ENCODE measurements around the gene SMPD3. TPM values are rescaled to one million over a fixed set of nuclear protein-coding genes. Genes with fewer than 3 reads are reported as not detected.

The SMPD3 gene
- total RNA-seq, 1 donor from 2014 or later = 0.49 TPM

- intact Hi-C loops (cut with micrococcal nuclease) = no loop called here
- H3K27me3 Mint-ChIP-seq (ENCODE audit: insufficient read depth) = peaks cover 7% of the 10 kb centered on the region
These were observed 38.3 kb upstream of the SMPD3 start for GRCh38 chr16:68486502-68487202.

GRCh38 chr16:68481636-68482035, 33.3 kb upstream of the SMPD3 start:
- H3K36me3 Mint-ChIP-seq (ENCODE audit: low read depth) = no peaks in the 10 kb centered on the region
- DNase-seq (ENCODE audit: low spot score) = no peak
- no peaks in the 10 kb centered on the region for H3K4me1 Mint-ChIP-seq (ENCODE audit: low read depth)
- no peaks in the 10 kb centered on the region for H3K9me3 Mint-ChIP-seq
- no peaks in the 10 kb centered on the region for H3K27me3 Mint-ChIP-seq (ENCODE audit: insufficient read depth)
- intact Hi-C loops (cut with micrococcal nuclease) = no loop called here
- no peak overlapping the region for H3K4me3 Mint-ChIP-seq
- no peak overlapping the region for H3K27ac Mint-ChIP-seq

More at GRCh38 chr16:68486502-68487202, 38.3 kb upstream of the SMPD3 start:
- H3K4me3 Mint-ChIP-seq = no peak overlapping the region
- H3K4me1 Mint-ChIP-seq (ENCODE audit: low read depth) = no peaks in the 10 kb centered on the region
- no peak overlapping the region for H3K27ac Mint-ChIP-seq
- no peaks in the 10 kb centered on the region for H3K9me3 Mint-ChIP-seq
- DNase-seq (ENCODE audit: low spot score) = no peak
- H3K36me3 Mint-ChIP-seq (ENCODE audit: low read depth) = no peaks in the 10 kb centered on the region

GRCh38 chr16:68480084-68480995, 32.0 kb upstream of the SMPD3 start:
- DNase-seq (ENCODE audit: low spot score) = no peak
- no peaks in the 10 kb centered on the region for H3K9me3 Mint-ChIP-seq
- H3K27ac Mint-ChIP-seq = no peak overlapping the region
- intact Hi-C loops (cut with micrococcal nuclease) = no loop called here
- H3K27me3 Mint-ChIP-seq (ENCODE audit: insufficient read depth) = no peaks in the 10 kb centered on the region
- H3K4me1 Mint-ChIP-seq (ENCODE audit: low read depth) = no peaks in the 10 kb centered on the region
- H3K4me3 Mint-ChIP-seq = no peak overlapping the region
- no peaks in the 10 kb centered on the region for H3K36me3 Mint-ChIP-seq (ENCODE audit: low read depth)

- H3K27me3 Mint-ChIP-seq (ENCODE audit: insufficient read depth) = no peaks in the 10 kb centered on the region
These were observed 31.0 kb upstream of the SMPD3 start for GRCh38 chr16:68479271-68479670.

GRCh38 chr16:68478526-68479250, 30.4 kb upstream of the SMPD3 start:
- Mint-ChIP-seq H3K4me1 (ENCODE audit: low read depth) (peaks cover 2% of the 10 kb centered on the region), H3K4me3 (no peak overlapping the region), H3K9me3 (no peaks in the 10 kb centered on the region), H3K27me3 (ENCODE audit: insufficient read depth) (no peaks in the 10 kb centered on the region), H3K36me3 (ENCODE audit: low read depth) (no peaks in the 10 kb centered on the region), H3K27ac (no peak overlapping the region)
- intact Hi-C loops (cut with micrococcal nuclease) = no loop called here
- no peak for DNase-seq (ENCODE audit: low spot score)

More at GRCh38 chr16:68479271-68479670, 31.0 kb upstream of the SMPD3 start:
- DNase-seq (ENCODE audit: low spot score) = no peak
- Mint-ChIP-seq H3K4me1 (ENCODE audit: low read depth) (no peaks in the 10 kb centered on the region), H3K9me3 (no peaks in the 10 kb centered on the region), H3K36me3 (ENCODE audit: low read depth) (no peaks in the 10 kb centered on the region), H3K4me3 (no peak overlapping the region), H3K27ac (no peak overlapping the region)
- intact Hi-C loops (cut with micrococcal nuclease) = no loop called here

- Mint-ChIP-seq H3K9me3 (no peaks in the 10 kb centered on the region), H3K36me3 (ENCODE audit: low read depth) (no peaks in the 10 kb centered on the region), H3K27me3 (ENCODE audit: insufficient read depth) (peaks cover 5% of the 10 kb centered on the region), H3K27ac (no peak overlapping the region), H3K4me1 (ENCODE audit: low read depth) (peaks cover 24% of the 10 kb centered on the region), H3K4me3 (no peak overlapping the region)
- DNase-seq (ENCODE audit: low spot score) = no peak
- intact Hi-C loops (cut with micrococcal nuclease) = no loop called here
These were observed 26.8 kb upstream of the SMPD3 start for GRCh38 chr16:68475071-68475470.

GRCh38 chr16:68473358-68474070, 25.2 kb upstream of the SMPD3 start:
- intact Hi-C loops (cut with micrococcal nuclease) = no loop called here
- DNase-seq (ENCODE audit: low spot score) = no peak
- no peak overlapping the region for H3K27ac Mint-ChIP-seq
- no peak overlapping the region for H3K4me3 Mint-ChIP-seq
- H3K27me3 Mint-ChIP-seq (ENCODE audit: insufficient read depth) = peaks cover 5% of the 10 kb centered on the region
- H3K4me1 Mint-ChIP-seq (ENCODE audit: low read depth) = peaks cover 39% of the 10 kb centered on the region
- no peaks in the 10 kb centered on the region for H3K36me3 Mint-ChIP-seq (ENCODE audit: low read depth)
- no peaks in the 10 kb centered on the region for H3K9me3 Mint-ChIP-seq

GRCh38 chr16:68472581-68472980, 24.3 kb upstream of the SMPD3 start:
- H3K36me3 Mint-ChIP-seq (ENCODE audit: low read depth) = no peaks in the 10 kb centered on the region
- H3K27me3 Mint-ChIP-seq (ENCODE audit: insufficient read depth) = peaks cover 5% of the 10 kb centered on the region
- peaks cover 46% of the 10 kb centered on the region for H3K4me1 Mint-ChIP-seq (ENCODE audit: low read depth)
- no peaks in the 10 kb centered on the region for H3K9me3 Mint-ChIP-seq
- no peak overlapping the region for H3K4me3 Mint-ChIP-seq
- H3K27ac Mint-ChIP-seq = no peak overlapping the region
- intact Hi-C loops (cut with micrococcal nuclease) = no loop called here
- DNase-seq (ENCODE audit: low spot score) = no peak

GRCh38 chr16:68470461-68471150, 22.3 kb upstream of the SMPD3 start:
- H3K4me3 Mint-ChIP-seq = peak overlapping the region; percentile 75
- no peaks in the 10 kb centered on the region for H3K36me3 Mint-ChIP-seq (ENCODE audit: low read depth)
- DNase-seq (ENCODE audit: low spot score) = no peak
- H3K27ac Mint-ChIP-seq = peak overlapping the region; percentile 68
- intact Hi-C loops (cut with micrococcal nuclease) = no loop called here
- H3K27me3 Mint-ChIP-seq (ENCODE audit: insufficient read depth) = peaks cover 10% of the 10 kb centered on the region
- no peaks in the 10 kb centered on the region for H3K9me3 Mint-ChIP-seq
- peaks cover 53% of the 10 kb centered on the region for H3K4me1 Mint-ChIP-seq (ENCODE audit: low read depth)

GRCh38 chr16:68469796-68470460, 21.6 kb upstream of the SMPD3 start:
- intact Hi-C loops (cut with micrococcal nuclease) = loop anchor here (2.0 kb wide), 1 partner anchor 21 kb away; the partner anchor contains the start of gene SMPD3
- H3K9me3 Mint-ChIP-seq = no peaks in the 10 kb centered on the region
- peak overlapping the region; percentile 75 for H3K4me3 Mint-ChIP-seq
- no peaks in the 10 kb centered on the region for H3K36me3 Mint-ChIP-seq (ENCODE audit: low read depth)
- H3K27me3 Mint-ChIP-seq (ENCODE audit: insufficient read depth) = peaks cover 10% of the 10 kb centered on the region
- H3K27ac Mint-ChIP-seq = peak overlapping the region; percentile 68
- DNase-seq (ENCODE audit: low spot score) = no peak
- peaks cover 53% of the 10 kb centered on the region for H3K4me1 Mint-ChIP-seq (ENCODE audit: low read depth)

GRCh38 chr16:68468842-68469241, 20.5 kb upstream of the SMPD3 start:
- H3K9me3 Mint-ChIP-seq = no peaks in the 10 kb centered on the region
- H3K27me3 Mint-ChIP-seq (ENCODE audit: insufficient read depth) = peaks cover 11% of the 10 kb centered on the region
- intact Hi-C loops (cut with micrococcal nuclease) = loop anchor here (2.0 kb wide), 1 partner anchor 20 kb away; the partner anchor contains the start of gene SMPD3
- DNase-seq (ENCODE audit: low spot score) = no peak
- peaks cover 52% of the 10 kb centered on the region for H3K4me1 Mint-ChIP-seq (ENCODE audit: low read depth)
- H3K27ac Mint-ChIP-seq = no peak overlapping the region
- H3K36me3 Mint-ChIP-seq (ENCODE audit: low read depth) = no peaks in the 10 kb centered on the region
- H3K4me3 Mint-ChIP-seq = peak overlapping the region; percentile 27

Measured in activated T-helper 1 cell treated with anti-CD3 and anti-CD28 coated beads, Interleukin-12 subunit alpha, Interleukin-12 subunit beta, Interleukin-2, Interleukin-4 antibody, amounts not matched to agents 30 ng/mL and 10 ng/mL and 1 ng/mL, durations not matched to agents 14 hours and 24 hours and 36 hours (primary cell).